Mucosa of stomach (tissue), 1 donor: ENCODE measurements around the gene GPR55.
A peak's percentile ranks its signal among the peaks of the same experiment; 100 is the strongest.
"Not testable (repeated sequence)": the region's sequence is repeated elsewhere in the genome, so short reads cannot be mapped to it uniquely, and the experiment has no call there.

Source experiments
- H3K27me3 ChIP-seq: one replicate; pipeline ENCODE4 v1.7.0; 2013; ENCODE audit warnings: mild to moderate bottlenecking, low read length; ENCODE audit not compliant: control insufficient read depth, insufficient read depth
- H3K36me3 ChIP-seq: one replicate; pipeline ENCODE4 v1.7.0; 2013; ENCODE audit warnings: low read length; ENCODE audit not compliant: control insufficient read depth, insufficient read depth
- H3K4me1 ChIP-seq: one replicate; pipeline ENCODE4 v1.7.0; 2013; ENCODE audit warnings: mild to moderate bottlenecking, low read length; ENCODE audit not compliant: control insufficient read depth, insufficient read depth
- H3K4me3 ChIP-seq: one replicate; pipeline ENCODE4 v1.7.0; 2013; ENCODE audit warnings: low read length
- H3K9ac ChIP-seq: one replicate; pipeline ENCODE4 v1.7.0; 2013; ENCODE audit warnings: mild to moderate bottlenecking, low read length, moderate library complexity
- H3K9me3 ChIP-seq: one replicate; pipeline ENCODE4 v1.7.0; 2013; ENCODE audit warnings: mild to moderate bottlenecking, low read length, moderate library complexity; ENCODE audit not compliant: control insufficient read depth
- donor health status: Pancreatic carcinoma.

Gene GPR55, protein sequence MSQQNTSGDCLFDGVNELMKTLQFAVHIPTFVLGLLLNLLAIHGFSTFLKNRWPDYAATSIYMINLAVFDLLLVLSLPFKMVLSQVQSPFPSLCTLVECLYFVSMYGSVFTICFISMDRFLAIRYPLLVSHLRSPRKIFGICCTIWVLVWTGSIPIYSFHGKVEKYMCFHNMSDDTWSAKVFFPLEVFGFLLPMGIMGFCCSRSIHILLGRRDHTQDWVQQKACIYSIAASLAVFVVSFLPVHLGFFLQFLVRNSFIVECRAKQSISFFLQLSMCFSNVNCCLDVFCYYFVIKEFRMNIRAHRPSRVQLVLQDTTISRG

DNA sequence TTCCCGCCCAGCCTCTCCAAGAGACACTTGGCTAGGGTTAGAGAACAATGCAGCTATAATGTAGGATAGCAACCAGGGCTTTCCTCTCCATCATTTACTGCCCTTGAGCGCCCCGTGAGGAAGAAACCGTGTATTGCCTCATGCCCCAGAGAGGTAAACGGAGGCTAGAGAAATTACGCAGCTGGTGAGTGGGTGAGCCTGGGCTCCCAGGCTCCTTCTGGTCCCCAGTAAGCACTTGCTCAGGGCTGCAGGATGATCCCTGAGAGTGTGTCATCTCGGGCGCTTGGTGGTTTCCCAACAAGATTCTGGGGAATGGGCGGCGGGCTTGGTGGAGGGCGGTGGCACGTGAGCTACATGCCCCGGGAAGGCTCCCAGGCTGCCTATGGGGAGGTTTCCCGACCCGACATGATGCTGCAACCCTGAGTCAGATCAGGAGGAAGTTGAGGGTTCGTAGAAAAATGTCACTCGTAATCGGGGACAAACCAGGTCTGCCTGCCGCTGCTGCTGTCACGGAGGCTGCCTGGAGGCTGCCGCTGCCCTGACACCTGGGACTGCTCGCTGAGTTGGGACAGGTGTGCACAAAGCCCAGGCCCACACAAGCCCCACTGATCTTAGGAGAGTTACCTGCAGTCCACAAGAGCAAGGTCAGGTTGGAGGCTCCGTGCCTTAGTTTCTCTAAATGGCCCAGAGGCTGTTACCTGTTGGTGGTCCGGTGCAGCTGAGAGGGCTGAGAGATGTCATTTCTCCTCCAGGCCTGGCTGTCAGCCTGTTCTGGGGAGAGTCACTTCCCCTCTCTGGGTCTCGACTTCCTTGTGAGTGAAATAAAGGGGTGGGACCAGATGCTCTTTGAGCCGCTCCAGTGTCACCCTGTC is at the start of gene GPR55:
Gene GPR55 (minus strand): TSS at position 773 of the 872 bp plus-strand sequence. CDS start 14,280 bp downstream, outside the sequence.
- H3K4me3 ChIP-seq = no peak within 1 kb of the TSS

DNA sequence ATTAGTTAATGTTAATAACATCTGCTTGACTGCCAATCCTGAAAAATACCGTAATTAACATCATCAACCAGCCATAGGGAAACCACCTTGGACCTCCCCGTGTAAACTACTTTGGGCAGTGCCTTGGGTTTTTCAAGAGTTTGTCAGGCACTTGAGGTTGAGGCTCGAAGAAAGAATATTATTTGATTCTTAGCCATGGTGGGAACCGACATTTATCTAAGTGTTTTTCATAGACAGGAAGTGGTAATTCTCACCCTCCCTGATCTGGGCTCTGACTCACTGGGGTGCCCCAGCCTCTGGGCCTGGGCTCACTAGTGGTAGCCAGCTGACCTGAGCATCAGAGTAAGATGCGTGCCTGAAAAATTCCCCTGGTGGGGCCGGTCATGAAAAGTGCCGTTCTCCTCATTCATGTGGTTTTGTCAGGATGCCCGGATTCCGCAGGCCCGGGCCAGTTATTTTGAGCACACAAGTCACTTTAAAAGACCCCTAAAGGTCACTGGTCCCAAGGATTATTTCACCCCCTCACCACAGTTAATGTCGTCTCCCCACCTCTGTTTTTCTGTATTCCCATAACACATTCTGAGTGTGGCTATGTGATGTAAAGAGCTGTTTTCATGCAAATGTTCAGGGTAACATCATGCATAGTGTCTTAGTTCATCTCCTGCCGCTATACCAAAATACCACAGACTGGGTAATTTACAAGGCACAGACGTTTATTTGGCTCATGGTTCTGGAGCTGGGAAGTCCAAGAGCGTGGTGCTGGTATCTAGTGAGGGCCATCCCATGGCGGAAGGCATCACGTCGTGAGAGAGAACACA is 49.3 kb upstream of the GPR55 start:
- H3K4me1 ChIP-seq = no peaks in the 10 kb centered on the region
- H3K27me3 ChIP-seq = no peaks in the 10 kb centered on the region
- H3K4me3 ChIP-seq = no peak overlapping the region
- no peaks in the 10 kb centered on the region for H3K9me3 ChIP-seq
- no peak overlapping the region for H3K9ac ChIP-seq
- no peaks in the 10 kb centered on the region for H3K36me3 ChIP-seq

More for the DNA sequence above, at the start of gene GPR55:
- H3K9ac ChIP-seq = no peak within 1 kb of the TSS
- H3K27me3 ChIP-seq = peaks cover 6% of the 10 kb centered on the region
- no peaks in the 10 kb centered on the region for H3K9me3 ChIP-seq
- H3K36me3 ChIP-seq = no peaks in the 10 kb centered on the region
- H3K4me1 ChIP-seq = no peaks in the 10 kb centered on the region

DNA sequence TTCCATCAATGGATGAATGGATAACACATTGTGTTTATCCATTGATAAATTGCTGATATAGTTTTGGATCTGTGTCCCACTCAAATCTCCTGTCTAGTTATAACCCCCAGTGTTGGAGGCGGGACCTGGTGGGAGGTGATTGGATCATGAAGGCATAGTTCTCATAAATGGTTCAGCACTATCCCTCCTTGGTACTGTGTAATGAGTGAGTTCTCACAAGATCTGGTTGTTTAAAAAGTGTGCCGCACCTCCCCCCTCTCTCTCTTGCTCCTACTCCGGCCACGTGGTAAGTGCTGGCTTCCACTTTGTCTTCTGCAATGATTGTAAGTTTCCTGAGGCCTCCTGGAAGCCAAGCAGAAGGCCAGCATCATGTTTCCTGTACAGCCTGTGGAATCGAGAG is 47.0 kb upstream of the GPR55 start:
- H3K9ac ChIP-seq = no peak overlapping the region
- H3K9me3 ChIP-seq = no peaks in the 10 kb centered on the region
- no peaks in the 10 kb centered on the region for H3K4me1 ChIP-seq
- H3K27me3 ChIP-seq = no peaks in the 10 kb centered on the region
- H3K4me3 ChIP-seq = no peak overlapping the region
- H3K36me3 ChIP-seq = no peaks in the 10 kb centered on the region

DNA sequence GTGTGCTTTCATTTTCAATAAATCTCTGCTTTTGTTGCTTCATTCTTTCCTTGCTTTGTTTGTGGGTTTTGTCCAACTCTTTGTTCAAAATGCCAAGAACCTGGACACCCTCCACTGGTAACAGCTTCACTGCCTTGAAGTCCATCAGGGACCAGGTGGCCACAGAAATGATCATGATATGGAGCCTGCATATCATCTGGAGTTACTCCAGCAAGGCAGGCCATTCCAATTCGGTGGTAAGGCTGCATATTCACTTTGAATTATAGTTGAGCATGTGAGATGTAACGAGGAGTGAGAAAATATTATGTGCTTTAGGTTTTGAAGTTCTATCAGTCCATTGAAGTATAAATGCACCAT is 44.6 kb upstream of the GPR55 start:
- Histone ChIP-seq H3K4me1 (no peaks in the 10 kb centered on the region), H3K4me3 (no peak overlapping the region), H3K9me3 (no peaks in the 10 kb centered on the region), H3K36me3 (no peaks in the 10 kb centered on the region), H3K27me3 (no peaks in the 10 kb centered on the region), H3K9ac (peak overlapping the region; percentile 20)

DNA sequence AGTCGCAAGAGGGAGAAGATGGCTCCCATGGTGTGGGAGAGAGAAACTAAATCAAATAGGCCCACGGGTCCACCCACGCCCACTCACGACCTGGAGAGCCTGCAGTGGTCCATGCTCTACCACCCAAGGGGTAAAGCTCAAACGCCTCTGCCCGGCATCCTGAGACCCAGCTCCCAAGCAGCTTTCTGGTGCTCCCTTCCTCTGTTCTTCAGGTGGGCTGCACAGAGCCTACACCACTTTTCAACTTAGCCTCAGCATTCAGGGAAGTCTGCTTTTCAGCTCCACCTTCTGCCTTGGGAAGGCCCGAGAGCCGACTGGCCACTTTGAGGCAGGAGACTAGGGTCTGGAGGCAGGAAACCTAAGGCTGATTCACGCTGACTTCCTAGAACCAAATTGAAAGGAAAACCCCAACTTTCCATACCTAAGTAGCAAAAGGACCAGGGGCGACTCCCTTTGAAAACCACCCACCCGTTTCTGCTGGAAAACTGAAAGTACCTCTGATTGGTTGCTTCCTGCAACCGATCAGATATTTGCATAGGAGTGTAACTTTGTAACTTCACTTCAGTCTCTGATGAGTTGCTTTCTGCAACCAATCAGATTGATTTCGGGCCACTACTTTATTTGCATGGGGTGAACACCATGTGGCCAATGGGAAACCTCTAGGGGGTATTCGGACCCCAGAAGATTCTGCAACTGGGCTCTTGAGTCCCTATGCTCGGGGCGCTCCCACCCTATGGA is 44.0 kb upstream of the GPR55 start:
- Histone ChIP-seq H3K27me3 (no peaks in the 10 kb centered on the region), H3K9me3 (no peaks in the 10 kb centered on the region), H3K9ac (peak overlapping the region; percentile 54), H3K36me3 (no peaks in the 10 kb centered on the region), H3K4me1 (no peaks in the 10 kb centered on the region), H3K4me3 (peak overlapping the region; percentile 6)

DNA sequence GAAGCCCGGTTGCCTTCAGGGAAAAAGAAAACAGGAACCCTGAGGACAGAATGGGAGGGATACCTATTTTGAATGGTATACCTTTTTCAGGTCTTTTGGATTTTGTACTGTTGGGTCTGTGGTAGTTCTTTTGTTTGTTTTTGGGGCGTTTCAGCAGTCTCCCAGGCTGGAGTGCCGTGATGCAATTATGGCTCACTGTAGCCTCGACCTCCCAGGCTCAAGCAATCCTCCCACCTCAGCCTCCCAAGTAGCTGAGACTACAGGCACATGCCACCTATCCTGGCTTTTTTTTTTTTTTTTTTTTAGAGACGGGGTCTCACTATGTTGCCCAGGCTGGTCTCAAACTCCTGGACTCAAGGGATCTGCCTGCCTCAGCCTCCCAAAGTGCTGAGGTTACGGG is 43.3 kb upstream of the GPR55 start:
- not testable (repeated sequence) for H3K4me1 ChIP-seq, H3K36me3 ChIP-seq, H3K9me3 ChIP-seq

DNA sequence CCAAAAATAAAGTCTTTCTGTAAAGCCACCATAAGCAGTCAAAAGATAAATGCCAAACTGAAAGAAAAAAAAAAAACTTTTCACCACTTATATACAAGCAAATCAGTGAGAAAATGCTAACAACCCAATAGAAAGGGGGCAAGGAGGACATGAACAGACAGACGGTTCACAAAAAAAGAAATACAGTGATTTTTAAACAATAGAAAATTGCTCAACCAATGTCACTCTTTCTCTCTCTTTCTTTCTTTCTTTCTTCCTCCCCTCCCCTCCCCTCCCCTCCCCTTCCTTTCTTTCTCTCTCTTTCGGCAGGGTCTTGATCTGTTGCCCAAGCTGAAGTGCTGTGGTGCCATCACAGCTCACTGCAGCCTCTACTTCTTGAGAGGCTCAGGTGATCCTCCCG is 42.1 kb upstream of the GPR55 start:
- Histone ChIP-seq H3K9ac (no peak overlapping the region), H3K9me3 (no peaks in the 10 kb centered on the region), H3K4me3 (no peak overlapping the region), H3K27me3 (no peaks in the 10 kb centered on the region), H3K36me3 (no peaks in the 10 kb centered on the region), H3K4me1 (no peaks in the 10 kb centered on the region)

More for the DNA sequence above, 43.3 kb upstream of the GPR55 start:
- not testable (repeated sequence) for H3K4me3 ChIP-seq, H3K9ac ChIP-seq, H3K27me3 ChIP-seq

DNA sequence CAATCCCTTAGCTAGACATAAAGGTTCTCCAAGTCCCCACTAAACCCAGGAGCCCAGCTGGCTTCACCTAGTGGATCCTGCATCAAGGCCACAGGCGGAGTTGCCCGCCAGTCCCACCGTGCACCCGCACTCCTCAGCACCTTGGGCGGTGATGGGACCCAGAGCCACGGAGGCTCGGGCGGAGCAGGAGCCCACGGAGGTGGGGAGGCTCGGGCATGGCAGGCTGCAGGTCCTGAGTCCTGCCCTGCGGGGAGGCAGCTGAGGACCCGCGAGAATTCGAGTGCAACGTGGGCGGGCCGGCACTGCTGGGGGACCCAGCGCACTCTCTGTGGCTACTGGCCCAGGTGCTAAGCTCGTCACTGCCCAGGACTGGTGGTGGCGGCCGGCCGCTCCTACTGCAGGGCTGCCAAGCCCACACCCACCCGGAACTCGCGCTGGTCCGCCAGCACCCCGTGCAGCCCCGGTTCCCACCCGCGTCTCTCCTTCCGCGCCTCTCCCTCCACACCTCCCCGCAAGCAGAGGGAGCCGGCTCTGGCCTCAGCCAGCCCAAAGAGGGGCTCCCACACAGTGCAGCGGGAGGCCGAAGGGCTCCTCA is 39.2 kb upstream of the GPR55 start:
- Histone ChIP-seq H3K9me3 (no peaks in the 10 kb centered on the region), H3K27me3 (no peaks in the 10 kb centered on the region), H3K4me3 (no peak overlapping the region), H3K4me1 (no peaks in the 10 kb centered on the region), H3K36me3 (no peaks in the 10 kb centered on the region), H3K9ac (no peak overlapping the region)

DNA sequence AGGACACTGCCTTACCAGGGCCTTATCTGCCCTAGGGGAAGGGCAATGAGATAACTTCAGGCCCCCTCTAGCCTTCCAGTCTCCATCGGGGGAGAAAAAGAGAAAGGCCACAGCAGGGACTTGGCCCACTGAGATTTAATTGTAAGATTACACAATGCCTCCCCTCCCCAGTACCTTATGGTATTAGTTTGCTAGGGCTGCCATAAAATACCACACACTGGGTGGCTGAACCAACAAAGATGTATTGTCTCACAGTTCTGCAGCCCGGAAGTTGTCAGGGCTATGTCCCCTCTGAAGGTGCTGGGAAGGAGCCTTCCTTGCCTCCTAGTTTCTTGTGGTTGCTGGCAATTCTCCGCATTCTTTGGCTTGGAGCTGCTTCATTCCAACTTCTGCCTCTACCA is 36.0 kb upstream of the GPR55 start:
- Histone ChIP-seq H3K9me3 (no peaks in the 10 kb centered on the region), H3K9ac (no peak overlapping the region), H3K4me1 (no peaks in the 10 kb centered on the region), H3K4me3 (no peak overlapping the region), H3K27me3 (peaks cover 7% of the 10 kb centered on the region), H3K36me3 (no peaks in the 10 kb centered on the region)

DNA sequence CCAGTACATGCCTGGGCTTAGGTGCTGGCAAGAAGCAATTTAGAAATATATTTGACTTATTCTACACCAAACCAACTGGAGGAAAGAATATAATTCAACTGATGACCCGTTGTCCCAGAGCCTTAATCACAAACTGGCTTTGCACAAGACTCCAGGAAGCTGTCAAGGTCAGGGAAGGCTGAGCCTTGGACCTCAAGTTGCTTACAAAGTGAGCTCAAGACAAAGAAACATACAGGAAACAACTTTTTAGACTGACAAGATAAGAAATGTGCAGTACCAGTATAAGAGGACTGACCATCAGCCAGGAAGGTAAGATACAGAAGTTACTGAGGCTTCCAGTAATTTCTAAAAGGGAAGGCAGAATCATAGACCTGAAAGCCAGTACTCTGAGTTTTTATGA is 35.0 kb upstream of the GPR55 start:
- Histone ChIP-seq H3K27me3 (peaks cover 11% of the 10 kb centered on the region), H3K4me3 (no peak overlapping the region), H3K9me3 (no peaks in the 10 kb centered on the region), H3K36me3 (no peaks in the 10 kb centered on the region), H3K4me1 (no peaks in the 10 kb centered on the region), H3K9ac (no peak overlapping the region)
